Activated T-helper 1 cell treated with Interleukin-2 at 50 U/mL for 16 hours (primary cell): Measurements from ENCODE around the gene PCK2.

Experiments
- DNase-seq: peaks from one replicate; pipeline ENCODE4 v3.0.0-alpha.2; 2020; ENCODE audit warnings: low read depth

The PCK2 gene

DNA sequence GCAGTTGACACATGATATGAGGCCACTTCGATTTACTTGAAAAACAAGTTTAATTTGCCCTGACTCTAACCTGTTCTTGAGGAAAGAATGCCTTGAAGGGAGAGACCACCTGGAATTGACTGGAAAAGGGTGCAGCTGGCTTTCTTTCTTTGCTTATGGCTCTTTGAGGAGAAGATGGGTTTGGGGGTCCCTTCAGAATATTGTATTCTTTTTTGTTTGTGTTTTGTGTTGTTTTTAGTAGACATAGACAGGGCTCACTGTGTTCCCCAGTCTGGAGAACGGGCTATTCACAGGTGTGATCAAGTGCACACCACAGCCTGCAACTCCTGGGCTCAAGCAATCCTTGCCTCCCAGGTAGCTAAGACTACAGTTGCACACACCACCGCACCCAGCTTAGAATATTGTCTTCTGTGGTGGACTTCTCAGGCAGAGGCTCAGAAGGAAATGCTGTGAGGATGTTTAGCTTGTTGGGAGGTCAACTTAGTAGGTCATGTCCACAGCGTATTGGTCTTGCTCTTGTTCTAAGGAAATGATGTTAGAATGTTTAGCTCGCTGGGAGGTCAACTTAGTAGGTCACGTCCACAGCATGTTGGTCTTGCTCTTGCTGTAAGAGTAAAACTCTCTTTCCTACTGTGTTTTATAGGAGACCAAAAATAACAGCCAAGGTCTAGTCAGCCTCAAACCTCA is 22.2 kb downstream of the PCK2 start:
- DNase-seq, result no peak

DNA sequence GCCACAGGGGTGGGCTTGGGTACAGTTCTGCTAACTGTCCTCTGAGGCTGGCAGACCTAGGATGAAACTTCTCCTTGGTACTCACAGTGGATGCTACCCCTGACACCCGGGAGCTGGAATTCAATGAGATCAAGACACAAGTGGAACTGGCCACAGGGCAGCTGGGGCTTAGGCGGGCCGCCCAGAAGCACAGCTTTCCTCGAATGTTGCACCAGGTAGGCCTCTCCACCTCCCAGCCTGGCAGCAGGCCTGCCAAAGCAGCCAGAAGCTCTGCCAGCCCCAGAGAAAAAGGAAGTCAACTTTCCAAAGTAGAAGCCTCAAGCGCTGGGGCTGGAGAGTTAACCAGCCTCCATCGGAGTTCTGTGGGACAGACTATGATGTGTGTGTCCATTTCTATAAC is 23.1 kb downstream of the PCK2 start:
- no peak for DNase-seq

DNA sequence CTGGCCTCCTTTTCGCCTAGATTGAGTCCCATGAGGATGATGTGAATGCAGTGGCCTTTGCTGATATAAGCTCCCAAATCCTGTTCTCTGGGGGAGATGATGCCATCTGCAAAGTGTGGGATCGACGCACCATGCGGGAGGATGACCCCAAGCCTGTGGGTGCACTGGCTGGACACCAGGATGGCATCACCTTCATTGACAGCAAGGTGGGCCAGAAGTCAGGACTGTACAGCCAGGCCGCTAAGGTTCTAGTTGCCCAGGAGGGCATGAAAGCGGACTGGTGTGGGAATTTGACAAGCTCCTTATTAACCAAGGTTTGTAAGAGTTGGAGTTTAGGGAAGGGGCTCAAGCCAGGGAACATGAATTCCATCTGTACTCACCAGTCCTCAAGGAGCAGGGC is 25.6 kb downstream of the PCK2 start:
- no peak for DNase-seq

DNA sequence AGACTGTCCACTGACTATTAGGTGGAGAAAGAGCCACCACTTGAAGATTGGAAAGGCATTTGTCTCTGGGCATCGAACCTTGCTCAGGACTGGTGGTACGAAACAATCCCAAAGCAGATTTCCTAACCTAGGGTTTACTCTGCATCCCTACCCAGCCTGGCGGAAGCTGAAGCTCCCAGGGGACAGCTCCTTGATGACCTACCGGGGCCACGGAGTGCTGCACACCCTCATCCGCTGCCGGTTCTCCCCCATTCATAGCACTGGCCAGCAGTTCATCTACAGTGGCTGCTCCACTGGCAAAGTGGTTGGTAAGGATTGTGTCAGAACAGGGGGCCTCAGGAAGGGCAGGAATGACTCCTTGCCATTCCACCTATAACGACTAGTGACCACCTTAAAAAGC is 27.1 kb downstream of the PCK2 start:
- no peak for DNase-seq

DNA sequence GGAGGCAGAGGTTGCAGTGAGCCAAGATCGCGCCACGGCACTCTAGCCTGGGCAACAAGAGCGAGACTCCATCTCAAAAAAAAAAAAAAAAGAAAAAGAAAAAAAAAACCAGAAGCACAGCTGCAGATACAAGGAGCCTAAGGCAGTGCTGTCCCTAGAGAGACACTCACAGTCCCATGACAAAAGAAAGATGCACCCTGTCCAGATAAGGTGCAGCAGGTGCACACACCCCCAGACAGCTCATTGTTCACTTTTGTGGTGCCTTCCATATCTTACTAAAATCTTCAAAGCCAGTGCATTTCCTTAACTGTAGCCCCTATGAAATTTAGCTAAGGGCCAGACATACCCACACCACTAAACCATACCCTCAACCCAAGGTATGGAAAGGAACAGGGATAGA is 28.3 kb downstream of the PCK2 start:
- DNase-seq, result no peak

DNA sequence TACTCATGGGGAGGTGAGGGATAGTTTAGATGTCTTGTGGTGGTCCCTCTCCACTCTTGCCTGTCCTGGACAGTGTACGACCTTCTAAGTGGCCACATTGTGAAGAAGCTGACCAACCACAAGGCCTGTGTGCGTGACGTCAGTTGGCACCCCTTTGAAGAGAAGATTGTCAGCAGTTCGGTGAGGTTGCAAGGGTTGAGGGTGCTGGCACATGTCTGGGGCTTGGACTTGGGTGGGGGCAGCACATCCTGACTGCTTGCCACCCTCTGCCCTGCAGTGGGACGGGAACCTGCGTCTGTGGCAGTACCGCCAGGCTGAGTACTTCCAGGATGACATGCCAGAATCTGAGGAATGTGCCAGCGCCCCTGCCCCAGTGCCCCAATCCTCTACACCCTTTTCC is 28.8 kb downstream of the PCK2 start:
- no peak for DNase-seq

DNA sequence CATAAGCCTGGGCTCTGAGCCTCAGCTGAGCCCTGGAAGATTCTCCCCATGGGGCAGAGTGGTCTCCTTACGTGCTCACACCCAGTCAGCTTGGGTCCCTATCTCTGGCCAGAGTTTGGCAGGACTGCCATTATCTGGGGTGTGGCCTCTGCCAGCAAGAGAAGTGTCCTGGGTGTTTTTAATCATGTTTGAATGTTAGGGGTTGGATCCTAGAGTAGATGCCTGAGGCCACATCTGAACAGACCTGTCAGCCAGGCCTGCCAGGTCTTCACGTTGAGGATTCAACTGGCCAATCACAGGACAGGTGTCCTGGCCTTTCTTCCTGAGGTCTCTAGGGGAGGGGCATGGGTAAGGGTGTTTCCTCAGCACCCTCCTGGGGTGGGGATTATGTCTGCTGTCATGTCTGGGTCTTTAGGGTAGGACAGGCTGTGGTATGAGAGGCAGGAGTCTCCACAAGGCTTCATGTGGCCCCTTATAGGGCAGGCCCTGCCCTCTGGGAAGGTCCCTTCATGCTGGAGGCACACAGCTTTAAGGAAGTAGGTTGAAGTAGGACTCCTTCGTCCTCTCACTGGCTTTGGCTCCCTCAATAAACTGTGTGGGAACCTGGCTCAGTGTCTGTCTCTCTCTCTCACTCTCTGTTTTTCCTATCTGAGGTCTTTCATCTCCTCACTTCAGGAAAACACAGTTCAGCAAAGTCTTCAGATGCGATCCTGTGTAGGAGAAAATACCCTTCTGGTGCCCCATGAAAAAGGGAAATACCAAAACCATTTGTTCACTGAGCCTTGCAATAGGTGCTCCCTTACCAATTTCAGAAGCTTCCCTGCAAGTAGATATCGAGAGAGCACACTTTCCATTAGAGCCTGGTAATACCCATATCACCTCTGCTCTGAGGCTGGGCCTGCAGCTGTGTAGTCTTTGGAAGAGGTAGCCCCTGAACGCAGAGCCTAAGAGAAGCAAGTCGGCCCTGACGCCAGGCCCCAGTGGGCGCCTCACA is 29.6 kb downstream of the PCK2 start:
- no peak for DNase-seq

DNA sequence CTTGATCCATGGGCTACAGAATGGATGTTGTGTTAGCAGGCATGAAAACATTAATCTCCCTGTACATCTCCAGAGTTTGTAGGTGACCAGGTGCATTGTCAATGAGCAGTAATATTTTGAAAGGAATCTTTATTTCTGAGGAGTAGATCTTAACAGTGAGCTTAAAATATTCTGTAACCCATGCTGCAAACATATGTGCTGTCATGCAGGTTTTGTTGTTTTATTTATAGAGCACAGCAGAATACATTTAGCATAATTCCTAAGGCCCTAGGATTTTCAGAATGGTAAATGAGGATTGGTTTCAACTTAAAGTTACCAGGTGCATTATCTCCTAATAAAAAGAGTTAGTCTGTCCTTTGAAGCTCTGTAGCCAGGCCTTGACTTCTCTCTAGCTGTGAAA is 32.8 kb downstream of the PCK2 start:
- DNase-seq, result no peak

DNA sequence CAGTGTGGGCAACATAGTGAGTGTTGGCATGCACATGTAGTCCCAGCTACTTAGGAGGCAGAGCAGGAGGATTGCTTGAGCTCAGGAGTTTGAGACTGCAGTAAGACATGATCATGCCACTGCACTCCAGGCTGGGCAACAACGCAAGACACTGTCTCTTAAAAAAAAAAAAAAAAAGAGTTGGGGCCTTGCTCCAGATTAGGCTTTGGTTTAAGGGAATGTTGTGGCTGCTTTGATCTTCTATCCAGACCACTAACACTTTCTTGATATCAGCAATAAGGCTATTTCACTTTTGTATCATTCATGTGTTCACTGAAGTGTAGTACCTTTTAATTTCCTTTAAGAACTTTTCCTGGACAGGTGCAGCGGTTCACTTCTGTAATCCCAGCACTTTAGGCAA is 33.6 kb downstream of the PCK2 start:
- DNase-seq, result no peak

DNA sequence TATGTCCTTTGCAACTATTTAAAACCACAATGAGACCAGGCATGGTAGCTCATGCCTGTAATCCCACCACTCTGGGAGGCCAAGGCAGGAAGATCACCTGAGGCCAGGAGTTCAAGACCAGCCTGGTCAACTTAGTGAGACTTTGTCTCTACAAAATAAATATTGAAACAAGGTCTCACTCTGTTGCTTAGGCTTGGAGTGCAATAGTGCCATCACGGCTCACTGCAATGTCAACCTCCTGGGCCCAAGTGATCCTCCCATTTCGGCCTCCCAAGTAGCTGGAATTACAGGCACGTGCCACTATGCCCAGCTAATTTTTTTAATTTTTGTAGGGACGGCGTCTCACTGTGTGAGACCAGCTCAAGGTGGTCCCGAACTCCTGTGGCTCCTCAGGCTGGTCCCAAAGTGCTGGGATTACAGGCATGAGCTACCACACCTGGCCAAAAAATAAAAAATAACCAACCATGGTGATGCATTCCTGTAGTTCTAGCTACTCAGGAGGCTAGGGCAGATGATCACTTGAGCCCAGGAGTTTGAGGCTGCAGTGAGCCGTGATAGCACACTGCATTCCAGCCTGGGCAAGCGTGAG is 35.4 kb downstream of the PCK2 start:
- no peak for DNase-seq

DNA sequence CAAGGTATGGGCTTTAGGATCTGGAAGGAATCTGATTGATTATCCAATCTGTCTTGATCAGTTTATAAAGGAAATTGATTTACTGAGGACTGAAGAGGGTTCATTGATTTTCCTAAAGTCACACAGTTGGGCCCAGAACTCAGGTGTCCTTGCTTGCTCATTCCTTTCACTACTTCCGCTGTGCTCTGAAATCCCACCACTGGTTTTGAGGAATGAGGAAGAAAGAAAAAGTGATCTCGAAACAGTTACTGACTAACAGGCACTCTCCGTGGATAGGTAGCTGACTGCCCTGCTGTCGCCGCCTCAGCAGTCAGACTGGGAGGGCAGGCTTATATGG is 36.2 kb downstream of the PCK2 start, which contains the start of gene FITM1:
Gene FITM1 (plus strand): TSS at position 280 of the 337 bp plus-strand sequence. CDS start 905 bp downstream, outside the sequence.
- no peak for DNase-seq

DNA sequence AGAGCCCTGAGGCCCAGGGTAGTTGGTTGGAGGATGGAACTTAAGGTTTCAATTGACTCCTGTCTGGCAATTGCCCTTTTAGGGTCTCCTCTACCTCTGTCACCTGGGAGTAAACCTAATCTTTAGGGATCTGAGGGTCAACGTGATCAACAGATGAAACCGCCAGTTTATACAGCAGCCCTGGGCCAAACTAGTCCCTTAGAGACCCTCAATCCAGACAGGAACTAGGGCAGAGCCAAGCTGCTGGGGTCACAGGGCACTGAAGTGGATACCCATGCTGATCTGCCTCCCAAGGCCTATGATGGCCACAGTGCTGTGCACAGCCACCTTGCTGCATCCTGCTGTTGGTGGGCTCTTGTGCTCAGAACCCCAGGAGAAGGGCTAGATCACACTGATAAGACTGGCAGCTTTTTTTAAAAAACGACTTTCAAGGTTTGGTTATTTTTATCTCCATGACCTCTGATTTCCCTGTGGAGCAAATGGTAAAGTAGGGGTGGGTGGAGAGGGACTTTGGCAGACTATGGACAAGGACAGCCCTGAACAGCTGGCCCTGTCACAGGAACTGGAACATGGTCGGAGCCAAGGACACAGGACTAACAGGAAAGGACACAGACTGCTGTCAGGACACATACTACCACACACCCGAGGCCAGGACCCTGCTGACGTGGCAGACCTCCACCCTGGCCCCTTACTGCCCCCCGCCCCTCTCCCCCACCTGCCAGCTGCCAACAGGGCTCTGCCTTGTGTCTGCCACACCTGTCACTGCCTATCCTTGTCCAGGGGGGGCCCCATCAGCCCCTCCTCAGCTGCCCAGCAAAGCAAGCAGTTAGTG is 36.8 kb downstream of the PCK2 start:
- DNase-seq, result no peak

DNA sequence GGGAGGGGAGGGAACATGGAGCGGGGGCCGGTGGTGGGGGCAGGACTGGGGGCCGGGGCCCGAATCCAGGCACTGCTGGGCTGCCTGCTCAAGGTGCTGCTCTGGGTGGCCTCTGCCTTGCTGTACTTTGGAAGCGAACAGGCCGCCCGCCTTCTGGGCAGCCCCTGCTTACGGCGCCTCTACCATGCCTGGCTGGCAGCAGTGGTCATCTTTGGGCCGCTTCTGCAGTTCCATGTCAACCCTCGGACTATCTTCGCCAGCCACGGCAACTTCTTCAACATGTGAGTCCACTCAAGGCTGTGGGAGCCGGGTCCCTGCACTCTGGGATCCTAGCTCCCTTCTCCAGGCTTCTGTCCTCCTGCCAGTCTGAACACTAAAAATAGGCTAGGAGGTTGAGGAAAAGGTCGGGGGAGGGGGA is 37.4 kb downstream of the PCK2 start:
- DNase-seq, result no peak

DNA sequence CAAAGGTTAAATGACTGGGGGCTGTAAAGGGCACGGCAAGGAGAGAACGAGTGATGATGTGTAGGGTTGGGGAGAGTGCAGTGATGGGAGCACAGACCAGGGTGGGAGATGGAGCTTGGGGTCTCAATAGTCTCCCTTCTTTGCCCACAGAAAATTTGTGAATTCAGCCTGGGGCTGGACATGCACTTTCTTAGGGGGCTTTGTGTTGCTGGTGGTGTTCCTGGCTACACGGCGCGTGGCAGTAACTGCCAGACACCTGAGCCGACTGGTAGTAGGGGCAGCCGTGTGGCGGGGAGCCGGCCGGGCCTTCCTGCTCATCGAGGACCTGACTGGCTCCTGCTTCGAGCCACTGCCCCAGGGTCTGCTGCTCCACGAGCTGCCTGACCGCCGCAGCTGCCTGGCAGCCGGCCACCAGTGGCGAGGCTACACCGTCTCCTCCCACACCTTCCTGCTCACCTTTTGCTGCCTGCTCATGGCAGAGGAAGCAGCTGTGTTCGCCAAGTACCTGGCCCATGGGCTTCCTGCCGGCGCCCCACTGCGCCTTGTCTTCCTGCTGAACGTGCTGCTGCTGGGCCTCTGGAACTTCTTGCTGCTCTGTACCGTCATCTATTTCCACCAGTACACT is 38.1 kb downstream of the PCK2 start:
- DNase-seq, result no peak

DNA sequence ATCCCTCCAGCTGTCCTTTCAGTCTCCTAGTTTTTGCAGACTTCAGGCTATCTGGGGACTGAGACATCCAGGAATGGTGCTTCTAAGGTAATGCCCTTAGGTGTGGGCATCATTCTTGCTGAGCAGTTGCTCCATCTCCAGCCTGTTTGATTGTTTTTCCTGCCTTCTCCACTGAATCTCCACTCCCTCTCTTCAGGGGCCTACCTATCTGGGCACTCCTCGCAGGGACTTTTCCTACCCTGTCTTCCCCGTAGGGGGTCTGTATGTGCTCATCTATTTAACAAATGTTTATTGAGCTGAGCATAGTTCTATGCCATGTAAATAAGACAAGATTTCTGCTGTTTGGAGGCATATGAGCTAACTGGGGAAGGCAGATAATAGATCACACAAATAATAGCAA is 38.9 kb downstream of the PCK2 start:
- no peak for DNase-seq

DNA sequence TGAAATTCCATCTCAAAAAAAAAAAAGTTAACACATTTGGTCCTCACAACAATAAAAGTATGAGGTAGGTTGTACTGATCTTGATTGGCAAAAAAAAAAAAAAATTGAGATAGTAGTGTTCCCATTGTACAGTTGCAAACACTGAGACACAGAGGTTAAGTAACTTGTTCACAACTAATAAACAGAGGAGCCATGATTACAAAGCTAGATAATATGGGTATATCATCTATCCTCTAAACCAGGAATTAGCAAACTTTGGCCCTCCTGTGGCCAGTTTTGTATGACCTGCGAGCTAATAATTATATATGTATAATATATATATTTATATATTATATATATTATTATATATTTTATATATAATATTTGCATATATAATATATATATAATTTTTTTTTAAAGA is 39.6 kb downstream of the PCK2 start:
- no peak for DNase-seq

DNA sequence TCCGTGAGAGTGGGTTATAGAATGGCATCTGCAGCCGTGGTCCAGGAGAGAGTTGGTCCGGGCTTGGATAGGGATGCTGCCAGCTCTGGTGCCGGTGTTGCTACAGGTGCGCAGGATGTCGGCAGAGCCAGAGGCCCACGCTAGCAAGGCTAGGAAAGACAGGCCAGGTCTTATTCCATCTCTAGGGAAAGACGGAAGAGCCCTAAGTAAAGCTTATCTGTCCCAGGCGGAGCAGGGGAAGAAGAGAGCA is 41.4 kb downstream of the PCK2 start:
- DNase-seq, result no peak

DNA sequence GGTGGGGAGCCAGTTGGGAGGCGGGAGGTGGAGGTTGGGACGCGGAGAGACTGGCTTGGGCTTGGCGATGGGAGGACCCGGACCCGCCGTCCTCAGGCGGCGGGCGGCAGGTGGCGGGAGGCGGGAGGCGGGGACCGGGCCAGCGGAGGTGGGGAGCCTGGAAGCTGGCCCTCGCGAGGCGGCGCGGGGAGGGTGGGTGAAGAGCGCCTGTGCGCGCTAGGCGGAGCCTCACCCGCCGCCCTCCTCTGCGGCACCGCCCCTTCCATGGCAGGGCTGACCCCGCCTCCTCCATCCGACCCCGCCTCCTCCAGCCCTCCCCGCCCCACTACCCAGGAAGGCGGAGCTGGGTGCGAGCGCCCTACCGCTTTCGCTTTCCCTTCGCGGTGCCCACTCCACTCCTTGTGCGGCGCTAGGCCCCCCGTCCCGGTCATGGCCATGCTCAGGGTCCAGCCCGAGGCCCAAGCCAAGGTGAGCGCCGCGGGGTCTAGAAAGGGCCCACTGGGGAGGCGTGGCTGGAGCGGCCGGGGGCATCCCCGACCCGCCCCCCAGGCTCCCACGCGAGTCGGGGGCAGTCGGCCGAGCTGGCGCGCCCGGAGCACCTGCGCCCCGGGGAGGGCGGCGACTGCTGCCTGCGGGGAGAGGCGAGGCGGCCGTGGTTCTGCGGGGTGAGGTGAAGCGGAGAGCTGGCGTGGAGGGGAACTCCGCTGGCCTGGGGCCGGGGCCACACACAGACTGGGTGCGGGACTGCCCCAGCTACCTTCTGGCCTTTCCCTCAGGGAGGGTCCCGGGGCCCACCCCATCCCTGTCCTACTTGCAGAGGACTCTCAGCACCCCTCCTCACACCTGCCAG is 41.9 kb downstream of the PCK2 start, which contains the start of gene PSME1:
Gene PSME1 (plus strand): TSS at position 361 of the 850 bp plus-strand sequence. CDS start 69 bp downstream, at position 430.
- peak; percentile 89 for DNase-seq

DNA sequence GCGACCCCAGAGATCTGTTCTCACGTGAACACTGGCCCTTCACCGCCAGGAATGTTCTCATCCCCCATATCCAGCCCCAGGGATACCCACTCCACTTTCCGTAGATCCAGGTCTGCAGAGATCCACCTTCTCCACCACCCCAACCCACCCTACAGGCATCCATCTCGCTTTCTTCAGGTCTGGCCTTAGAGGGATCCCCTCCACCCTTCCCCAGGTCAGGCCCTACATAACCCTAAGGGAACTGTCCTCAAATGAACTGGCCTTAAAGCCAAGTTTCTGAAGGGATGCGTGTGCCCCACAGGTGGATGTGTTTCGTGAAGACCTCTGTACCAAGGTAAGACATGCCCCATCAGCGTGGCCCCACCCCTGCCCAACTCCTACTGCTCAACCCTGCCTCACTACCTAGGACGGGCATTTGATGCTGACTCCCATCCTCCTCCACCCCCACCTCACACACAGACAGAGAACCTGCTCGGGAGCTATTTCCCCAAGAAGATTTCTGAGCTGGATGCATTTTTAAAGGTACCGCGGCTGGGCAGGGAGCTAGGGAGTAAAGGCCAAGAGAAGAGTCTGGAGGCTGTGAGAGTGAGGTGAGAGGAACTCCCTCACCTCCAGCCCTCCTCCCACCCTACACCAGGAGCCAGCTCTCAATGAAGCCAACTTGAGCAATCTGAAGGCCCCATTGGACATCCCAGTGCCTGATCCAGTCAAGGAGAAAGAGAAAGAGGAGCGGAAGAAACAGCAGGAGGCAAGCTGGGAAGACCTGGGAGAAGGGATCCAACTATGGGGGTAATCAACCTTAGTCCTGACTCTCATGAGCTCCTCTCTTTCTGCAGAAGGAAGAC is 42.8 kb downstream of the PCK2 start:
- DNase-seq, result no peak
